Gastrocnemius medialis (tissue), 4 donors: ENCODE results near the gene ANXA4.

Experiments
- POLR2A ChIP-seq, 2 donors: fragments of 450-650 bp; IDR thresholded peaks; one replicate each; pipeline ENCODE4 v1.6.1; 2017; ENCODE audit warnings: antibody characterized with exemption in 2 of 2, mild to moderate bottlenecking in 2 of 2, moderate library complexity in 2 of 2
- TF ChIP-seq, protein P1 (sequence below), 5 experiments: fragments of 450-650 bp in 3 of 5; fragments of 200-600 bp in 2 of 5; sonication (generic) in 2 of 5; IDR thresholded peaks in 4 of 5; conservative IDR thresholded peaks in 1 of 5; 1 replicate in 4 of 5; 2 replicates in 1 of 5; pipeline ENCODE4 v1.5.1; 2016 to 2019; ENCODE audit warnings: antibody characterized with exemption in 5 of 5, mild to moderate bottlenecking in 3 of 5, moderate library complexity in 3 of 5

DNA sequence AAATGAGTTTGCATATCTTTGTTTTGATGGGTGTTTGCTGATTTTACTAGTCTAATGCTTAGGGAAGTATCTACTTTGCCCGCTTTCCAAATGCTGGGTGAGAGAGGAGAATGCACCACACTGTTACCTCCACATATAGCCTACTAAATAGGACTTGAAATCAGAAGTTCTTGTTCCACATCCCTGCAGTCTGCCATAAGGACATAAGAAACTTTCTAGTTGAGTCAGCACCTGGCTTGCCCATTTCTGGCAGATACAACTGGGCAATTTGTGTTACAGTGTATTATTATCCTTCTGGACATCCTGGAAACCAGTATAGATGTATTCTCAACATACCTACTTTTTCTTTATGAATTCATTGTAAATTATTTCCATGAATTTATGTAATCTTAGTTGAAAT, 29.5 kb downstream of the ANXA4 start:
- TF ChIP-seq, protein P1, sequence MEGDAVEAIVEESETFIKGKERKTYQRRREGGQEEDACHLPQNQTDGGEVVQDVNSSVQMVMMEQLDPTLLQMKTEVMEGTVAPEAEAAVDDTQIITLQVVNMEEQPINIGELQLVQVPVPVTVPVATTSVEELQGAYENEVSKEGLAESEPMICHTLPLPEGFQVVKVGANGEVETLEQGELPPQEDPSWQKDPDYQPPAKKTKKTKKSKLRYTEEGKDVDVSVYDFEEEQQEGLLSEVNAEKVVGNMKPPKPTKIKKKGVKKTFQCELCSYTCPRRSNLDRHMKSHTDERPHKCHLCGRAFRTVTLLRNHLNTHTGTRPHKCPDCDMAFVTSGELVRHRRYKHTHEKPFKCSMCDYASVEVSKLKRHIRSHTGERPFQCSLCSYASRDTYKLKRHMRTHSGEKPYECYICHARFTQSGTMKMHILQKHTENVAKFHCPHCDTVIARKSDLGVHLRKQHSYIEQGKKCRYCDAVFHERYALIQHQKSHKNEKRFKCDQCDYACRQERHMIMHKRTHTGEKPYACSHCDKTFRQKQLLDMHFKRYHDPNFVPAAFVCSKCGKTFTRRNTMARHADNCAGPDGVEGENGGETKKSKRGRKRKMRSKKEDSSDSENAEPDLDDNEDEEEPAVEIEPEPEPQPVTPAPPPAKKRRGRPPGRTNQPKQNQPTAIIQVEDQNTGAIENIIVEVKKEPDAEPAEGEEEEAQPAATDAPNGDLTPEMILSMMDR (IDR thresholded peaks at IDR 0.05 in 4 of 5, conservative IDR thresholded peaks at IDR 0.05 in 1 of 5) = no peak
- TF ChIP-seq POLR2A (IDR thresholded peaks at IDR 0.05) = no peak
